HG03354 (cell line): ENCODE results near the gene CCDC188.

ENCODE experiments used
- ATAC-seq: cut with Tn5 transposase; IDR thresholded peaks from one replicate; pipeline ENCODE4 v1.9.1; 2021; ENCODE audit warnings: mild to moderate bottlenecking; ENCODE audit not compliant: unreplicated experiment, poor library complexity, severe bottlenecking

Gene CCDC188

DNA sequence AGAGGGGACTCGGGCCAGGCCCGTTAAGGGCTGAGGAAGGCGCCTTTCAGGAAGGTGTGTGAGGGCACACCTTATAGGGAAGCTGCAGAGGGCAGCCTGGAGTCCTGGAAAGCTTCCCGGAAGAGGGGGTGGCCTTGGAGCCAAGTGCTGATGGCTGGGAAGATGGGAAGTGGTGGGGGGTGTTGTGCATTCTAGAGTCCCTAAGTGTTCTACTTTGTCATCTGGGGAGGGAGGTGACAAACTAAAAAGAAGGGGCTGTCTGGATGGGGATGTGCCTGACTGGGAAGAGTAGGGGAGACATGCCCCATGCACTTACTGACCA is 12.5 kb downstream of the CCDC188 start:
- ATAC-seq: no peak

DNA sequence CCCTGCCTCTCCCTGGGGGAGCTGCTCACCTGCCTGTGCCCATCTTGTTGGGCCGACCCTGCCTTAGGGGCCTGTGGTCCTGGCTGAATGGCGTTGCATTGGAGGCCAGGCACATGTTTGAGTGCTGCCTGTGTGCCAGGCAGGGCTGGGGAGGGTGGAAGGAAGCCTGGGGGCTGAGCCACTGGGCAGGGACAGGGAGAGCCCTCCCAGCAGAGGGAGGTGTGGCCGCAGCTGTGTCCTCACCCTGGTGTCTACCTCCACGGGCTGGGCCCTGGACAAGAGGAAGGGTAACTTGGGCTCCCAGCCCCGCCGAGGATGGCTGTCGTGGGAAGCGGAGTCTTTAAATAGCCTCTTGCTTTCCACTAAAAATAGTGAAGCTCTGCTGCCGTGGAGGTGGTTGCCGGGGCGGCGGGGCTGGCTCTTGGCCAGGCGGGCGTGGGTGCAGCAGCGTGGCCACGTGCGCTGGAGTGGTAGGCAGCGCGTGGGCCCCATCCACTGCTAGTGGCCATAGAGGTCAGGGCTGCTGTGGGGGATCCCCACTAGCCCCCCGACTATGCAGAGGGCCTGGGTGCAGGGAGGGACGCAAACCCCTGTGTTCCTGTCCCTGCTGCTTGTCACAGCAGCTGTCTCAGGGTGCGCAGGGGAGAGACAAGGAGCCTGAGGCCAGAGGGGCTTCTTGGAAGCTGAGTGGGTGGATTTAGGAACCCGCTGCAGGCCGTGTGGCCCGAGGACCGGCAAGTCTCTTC is 13.0 kb downstream of the CCDC188 start:
- no peak for ATAC-seq

DNA sequence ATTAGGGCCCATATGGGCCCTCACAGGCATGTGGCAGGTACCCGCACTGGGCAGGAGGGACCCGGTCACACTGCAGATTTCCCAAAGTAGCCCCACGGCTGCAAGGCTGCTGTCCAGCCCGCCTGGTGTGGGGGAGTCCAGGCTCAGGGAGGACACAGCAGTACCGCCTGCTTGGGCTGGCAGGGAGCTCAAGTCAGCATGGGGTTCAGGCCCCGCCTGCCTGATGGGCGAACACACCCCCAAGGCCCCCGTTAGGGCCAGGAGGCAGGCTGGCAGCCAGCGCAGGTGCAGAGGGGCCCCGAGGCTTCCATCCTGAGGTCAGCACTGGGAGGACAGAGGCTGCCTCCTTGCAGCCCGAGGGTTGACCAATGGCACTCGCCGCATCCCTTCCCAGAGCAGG is 13.7 kb downstream of the CCDC188 start:
- no peak for ATAC-seq

DNA sequence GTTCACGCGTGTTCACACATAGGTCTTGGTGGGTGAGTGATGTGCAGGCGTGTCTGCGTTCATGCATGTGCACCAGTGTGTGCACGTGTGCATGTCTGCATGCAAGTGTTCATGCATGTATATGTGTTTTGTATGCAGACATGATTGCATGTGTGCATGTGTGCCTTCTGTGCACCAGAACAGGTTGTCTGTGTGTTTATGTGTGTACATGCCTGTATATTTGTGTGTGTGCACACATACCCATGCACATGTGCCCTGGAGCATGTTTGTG is 14.3 kb downstream of the CCDC188 start:
- no peak for ATAC-seq

DNA sequence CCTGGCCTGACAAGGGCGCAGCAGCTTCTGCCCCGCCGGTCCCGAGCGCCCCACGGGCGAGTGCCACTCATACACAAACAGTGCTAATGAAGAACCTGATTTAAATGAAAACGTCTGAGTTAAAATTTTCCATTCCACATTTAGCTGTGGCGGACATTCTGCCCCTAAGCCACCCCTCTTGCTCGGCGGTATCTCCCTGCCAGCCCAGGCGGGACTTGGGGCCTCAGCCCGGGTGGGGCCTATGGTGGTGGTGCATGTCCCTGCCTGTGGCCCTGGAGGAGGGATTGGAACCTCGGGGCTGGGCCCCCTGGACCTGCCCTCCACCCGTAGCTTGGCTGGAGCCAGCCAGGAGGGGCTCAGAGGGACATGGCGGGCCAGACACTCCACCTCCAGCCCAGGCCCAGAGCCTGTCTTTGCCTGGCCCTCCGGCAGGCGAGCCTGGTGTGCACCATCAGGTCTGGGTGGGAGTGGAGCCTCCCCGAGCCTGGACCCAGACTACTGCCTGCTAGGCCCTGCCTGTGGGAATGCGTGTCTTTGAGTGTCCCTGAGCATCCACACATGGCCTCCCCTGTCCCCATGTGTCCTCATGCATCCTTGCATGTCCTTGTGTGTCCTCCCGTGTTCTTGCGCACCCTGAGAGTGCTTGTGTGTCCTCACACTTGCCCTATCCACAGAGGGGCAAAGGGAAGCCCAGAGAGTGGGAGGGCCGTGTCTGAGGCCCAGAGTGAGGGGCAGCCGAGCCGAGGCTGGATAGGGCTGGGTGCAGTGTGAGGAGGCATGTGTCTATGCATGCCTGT is 14.9 kb downstream of the CCDC188 start:
- ATAC-seq: no peak

DNA sequence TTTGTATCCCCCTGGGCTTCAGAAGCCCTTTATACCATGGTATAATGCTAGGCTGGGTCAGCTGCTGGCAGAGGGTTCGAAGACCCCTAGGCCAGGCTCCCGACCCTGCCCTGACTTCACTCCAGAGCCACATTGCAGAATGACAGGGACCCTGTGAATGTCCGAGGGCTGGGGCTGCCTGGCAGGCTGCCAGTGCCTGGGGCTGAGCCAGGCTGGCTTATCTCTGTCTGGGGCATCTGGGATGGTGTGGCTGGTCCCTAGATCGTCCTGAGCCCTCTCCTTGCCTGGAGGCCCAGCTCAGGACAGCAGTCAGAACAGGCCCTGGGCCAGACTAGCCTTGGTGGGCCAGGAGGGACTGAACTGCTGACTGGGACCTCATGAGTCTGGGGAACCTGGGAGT is 15.6 kb downstream of the CCDC188 start:
- no peak for ATAC-seq

DNA sequence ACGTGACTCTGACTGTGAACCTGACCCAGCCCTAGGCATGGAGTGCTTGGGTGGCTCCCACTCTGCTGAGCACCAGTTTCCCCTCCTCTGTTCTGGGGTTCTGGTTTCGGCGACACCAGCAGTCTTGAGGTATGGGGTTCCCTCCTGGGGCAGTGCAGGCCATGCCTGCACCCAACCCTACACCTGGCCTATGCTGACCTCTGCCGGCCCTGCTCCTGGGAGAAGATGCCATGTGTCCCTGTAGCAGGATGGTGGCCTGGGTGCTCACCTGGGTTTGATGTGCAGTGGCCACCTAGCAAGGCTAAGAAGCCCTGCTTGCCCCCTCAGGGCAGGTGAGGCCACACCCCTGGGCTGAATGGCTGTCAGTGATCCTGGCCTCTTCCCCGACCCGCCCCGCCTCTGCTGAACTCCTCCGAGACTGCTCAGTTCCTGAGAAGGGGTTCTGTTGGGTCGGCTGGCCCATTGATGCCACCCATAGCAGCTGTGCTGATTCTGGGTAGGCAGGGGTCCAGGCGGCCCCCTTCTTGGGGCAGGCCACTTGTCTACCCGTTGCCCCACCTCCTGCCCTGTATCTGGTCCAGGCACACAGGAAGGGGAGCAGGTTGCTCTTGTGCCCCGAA is 16.8 kb downstream of the CCDC188 start:
- ATAC-seq: no peak

DNA sequence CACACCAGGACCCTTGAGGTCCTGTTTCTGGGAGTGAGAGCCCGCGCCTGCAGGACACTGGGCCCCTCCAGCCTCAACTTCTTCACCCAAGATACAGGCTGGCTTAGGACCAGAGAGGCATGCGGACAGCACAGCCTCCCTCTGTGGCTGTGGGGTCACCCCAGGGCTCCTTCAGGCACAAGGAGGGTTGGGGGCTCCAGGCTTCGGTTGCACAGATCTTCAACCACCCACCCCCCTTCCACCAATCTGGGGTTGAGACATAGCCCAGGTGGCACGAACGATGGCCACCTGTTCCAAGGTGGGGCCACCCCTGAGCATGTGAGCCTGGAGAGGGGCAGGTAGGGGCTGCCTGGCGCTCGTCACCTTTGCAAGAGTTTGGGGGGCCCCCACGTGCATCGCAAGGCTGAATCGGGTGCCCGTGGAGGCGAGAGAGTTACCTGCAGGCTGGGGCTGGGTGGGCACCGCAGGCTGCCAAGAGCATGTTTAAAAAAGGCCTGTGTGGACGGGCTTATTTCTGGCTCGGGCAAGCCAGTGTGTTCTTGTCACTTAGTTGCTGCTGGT is 18.1 kb downstream of the CCDC188 start:
- ATAC-seq: no peak

DNA sequence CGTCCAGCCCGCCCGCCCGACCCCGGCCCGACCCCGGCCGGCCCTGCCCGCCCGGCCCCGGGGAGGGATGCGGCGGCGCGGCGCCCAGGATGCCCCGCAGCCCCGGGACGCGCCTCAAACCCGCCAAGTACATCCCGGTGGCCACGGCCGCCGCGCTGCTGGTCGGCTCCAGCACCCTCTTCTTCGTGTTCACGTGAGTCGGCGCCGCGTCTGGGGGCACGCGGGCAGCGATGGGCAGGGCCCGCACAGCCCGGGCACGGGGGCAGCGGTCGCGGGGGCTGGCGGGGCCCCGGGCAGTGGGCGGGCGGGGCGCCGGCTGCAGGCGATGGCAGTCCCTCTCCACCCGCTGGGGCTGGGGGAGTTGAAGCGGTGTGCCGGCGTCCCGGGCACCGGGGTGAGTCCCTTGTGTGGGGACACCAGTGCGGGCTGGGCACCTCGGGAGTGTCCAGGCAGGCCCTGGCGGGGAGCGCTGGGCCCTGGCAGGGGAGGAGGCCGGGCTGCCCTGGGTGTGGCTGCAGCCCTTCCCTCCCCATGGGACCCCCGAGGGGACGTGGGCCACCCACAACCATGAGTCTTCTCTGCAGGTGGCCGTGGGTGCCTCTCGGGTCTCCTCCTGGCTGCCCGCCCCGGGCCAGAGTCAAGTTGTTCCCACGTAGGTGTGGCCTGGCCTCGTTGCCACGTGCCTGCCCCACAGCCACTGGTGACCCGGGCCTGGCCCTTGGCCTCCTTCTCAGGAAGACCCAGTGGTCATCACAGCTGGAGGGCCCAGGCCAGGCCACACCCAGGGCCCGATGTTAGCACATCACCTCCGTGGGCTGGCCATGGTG is 18.8 kb downstream of the CCDC188 start:
- peak; percentile 14 for ATAC-seq

DNA sequence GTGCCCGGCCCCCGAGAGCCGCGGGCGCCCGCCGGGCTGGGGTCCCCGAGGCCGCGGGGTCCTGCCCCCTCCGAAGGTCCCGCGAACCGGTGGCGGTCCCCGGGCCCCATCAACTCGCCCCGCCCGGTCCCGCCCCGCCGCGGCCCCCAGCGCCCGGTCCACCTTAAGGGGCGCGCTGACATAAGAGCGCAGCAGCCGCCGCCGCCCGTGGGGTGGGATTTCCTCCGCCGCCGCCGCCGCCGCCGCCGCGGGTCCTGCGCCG is 19.3 kb downstream of the CCDC188 start, which contains the start of gene ZDHHC8:
Gene ZDHHC8, plus strand, starts transcription at position 208 of the 262 bp plus-strand sequence. CDS start 144 bp downstream, outside the sequence.
- peak; percentile 45 for ATAC-seq

DNA sequence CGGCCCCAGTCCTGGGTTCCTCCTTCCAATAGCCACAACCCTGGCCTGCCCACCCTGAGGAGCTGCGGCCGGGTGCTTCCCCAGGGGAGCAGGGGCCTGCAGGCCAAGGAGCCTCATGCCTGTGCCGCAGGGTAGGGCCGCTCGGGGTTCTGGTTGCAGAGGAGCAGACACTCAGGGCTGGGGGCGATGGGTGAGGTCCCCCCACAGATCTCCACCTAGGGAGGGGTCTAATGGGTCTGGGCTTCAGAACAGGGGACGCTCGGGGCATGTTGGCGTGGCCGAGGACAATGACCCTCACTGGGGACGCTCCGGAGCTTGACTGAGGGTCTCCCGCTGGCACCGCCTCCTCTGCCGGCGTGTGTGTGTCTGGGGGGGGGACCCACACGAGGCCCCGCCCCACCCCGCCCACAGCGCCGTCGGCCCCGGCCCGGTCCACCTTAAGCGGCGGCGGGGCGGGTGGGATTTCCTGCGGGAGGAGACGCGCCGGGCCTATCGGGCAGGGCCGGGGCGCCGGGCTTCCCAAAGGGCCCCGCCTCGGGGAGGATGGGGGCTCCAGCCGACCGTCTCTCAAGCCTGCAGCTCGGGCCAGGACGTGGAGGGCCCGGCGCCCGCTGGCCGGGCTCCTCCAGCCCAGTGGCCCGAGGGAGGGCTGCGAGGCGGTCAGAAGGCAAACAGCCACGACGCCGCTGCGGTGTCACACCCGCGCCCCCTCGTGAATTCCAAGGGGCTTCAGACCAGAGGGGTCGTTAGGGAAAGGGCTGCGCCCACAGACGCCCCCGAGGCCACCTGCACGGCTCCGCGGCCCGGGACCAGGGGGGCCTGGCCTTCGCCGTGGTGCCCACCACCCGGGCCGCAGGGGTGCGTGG is 19.9 kb downstream of the CCDC188 start:
- ATAC-seq: peak; percentile 51

DNA sequence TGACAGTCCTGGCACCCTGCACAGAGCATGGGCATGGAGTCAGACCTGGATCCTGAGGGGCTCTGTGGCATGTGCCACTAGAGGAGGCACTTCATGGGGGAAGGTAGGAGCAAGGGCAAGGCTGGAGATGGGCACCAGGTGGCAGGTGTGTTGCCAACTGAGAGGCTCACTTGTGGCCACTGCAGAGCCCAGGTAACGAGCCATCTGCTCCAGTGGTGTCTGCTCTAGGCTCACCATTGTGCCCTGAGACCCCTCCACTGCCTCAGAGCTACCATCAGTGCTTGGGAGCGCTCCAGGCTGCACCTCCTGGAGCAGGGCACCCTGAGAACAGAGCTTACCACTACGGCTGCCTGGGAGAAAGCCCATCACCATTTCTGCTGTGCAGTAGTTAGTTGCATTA is 20.5 kb downstream of the CCDC188 start:
- no peak for ATAC-seq

DNA sequence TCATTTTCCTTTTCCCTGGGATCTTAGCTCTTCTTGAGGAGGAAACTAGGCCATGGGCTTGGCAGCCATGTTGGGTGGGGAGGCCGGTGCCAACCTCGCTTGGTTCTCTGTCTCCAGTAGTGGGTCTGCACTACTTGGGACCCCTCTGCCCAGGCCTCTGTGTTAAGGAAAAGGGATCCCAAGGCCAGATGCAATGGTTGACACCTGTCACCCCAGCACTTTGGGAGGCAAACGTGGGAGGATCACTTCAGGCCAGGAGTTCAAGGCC is 21.2 kb downstream of the CCDC188 start:
- no peak for ATAC-seq

DNA sequence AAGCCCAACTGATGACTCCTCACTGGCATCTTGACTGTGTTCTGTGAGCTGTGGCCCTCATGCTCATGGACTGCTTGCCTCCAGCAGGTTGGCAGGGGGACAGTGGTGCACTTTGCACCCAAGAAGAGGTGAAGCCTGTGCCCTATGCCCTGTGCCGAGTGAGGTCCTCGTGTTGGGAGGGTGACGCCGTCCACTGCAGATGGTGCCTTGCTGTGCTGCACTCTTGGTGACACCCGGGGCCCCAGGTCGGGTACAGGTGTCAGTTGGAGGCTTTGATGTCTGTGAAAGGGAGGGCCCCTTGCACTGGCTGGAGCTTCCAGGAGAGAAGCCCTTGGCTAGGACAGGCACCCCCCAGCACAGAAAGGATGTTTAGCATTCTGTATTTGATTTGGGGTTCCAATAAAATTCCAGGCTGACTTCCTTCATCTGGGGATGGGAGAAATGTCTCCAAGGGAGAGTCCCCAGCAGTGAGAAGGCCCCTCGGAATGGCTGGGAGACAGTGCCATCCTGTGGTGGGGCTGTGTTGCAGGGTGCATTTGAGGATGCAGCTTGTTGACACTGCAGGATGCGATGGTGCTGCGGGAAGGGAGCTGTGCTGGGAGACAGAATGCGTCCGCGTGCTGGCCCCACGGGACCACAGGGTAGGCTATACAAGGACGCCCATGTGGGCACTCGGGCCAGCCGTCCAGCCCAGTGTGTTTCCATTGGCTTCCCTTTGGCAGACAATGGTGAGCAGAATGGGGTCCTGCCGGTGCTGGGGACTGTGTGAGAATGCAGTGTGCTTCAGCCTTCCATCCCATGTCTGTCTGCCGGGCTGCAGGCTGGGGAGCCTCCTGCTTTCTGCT is 21.7 kb downstream of the CCDC188 start:
- no peak for ATAC-seq

DNA sequence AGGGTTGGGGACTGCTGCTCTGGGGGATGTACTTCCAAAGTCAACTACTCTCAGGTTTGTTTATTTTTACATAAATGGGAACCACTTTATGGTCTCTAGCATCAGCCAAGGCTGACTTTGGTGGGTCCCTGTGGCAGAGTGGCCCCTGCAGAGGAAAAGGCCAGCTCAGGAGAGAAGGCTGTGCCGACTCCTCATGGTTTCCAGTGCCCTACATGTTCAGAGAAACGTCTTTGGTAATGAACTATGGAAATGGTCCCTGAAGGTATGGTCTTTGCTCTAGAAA is 22.3 kb downstream of the CCDC188 start:
- ATAC-seq: no peak

DNA sequence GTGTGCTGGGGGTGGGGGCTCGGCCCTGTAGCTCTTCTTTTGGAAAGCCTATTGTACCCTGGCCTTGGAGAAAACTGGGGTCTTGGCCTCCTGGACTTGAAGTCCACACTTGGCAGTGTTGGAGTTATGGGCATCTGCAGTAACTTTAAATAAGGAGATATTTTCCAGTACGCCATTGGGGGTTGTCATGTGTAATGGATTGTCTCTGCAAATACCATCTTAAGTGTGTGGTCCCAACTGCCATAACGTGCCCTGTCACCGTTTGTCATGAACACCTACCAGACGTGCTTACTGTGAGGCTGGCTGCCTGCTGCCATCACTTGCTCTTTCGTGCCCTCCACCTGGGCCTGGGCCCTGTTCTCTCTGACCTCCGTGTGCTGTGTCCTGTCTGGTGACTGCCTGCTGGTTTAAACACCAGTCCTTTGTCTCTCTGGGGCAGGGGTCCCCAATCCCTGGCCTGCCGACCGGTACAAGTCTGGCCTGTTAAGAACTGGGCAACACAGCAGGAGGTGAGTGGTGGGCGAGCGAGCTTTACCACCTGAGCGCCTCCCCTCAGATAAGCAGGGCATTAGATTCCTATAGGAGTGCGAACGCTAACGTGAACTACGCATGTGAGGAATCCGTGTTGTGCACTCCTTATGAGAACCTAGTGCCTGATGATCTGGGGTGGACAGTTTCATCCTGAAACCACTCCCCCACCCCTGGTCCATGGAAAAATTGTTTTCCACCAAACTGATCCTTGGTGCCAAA is 22.8 kb downstream of the CCDC188 start:
- no peak for ATAC-seq

DNA sequence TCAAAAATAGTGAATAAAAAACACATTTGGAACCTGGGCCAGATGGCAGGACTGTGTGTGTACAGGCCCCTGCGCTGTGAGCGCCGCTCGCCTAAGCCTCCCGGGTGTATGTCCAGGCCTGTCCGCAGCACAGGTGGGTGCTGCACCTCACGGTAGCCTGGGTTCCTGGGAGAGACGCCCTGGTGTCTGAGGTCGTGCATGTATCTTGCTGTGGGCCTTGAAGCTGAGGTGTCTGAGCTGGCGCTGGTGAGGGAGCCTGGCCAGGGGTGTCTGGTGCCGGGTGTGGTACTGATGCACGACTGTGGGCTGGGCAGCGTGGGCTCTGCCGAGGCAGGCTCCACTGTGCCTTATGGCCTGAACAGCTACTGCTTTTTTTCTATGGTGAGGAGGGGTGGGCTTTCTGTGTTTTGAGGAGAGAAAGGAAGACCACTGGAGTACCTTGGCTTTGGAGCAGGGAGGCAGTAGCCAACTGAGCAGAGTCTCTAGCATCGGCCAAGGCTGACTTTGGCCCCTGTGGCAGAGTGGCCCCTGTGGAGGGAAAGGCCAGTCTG is 23.5 kb downstream of the CCDC188 start:
- ATAC-seq: no peak
